AG20443 (cell line): Measurements from ENCODE around the gene TFRC.
"Not testable (repeated sequence)": the region's sequence is repeated elsewhere in the genome, so short reads cannot be mapped to it uniquely, and the experiment has no call there.

Experiments used
- DNase-seq: peaks from one replicate; pipeline ENCODE4 v3.0.0; 2012; ENCODE audit warnings: low spot score, mixed read lengths

TFRC gene

GRCh38 chr3:196081002-196081833 lies 672 bp downstream of the TFRC start:
- peak; percentile 76 for DNase-seq

- DNase-seq = not testable (repeated sequence)
Observed at GRCh38 chr3:196080101-196080846, 1.6 kb downstream of the TFRC start.

- no peak for DNase-seq
Observed at GRCh38 chr3:196079682-196080081, 2.2 kb downstream of the TFRC start.

- DNase-seq = no peak
Observed at GRCh38 chr3:196075013-196075412, 6.9 kb downstream of the TFRC start.

- DNase-seq = peak; percentile 78
Observed at GRCh38 chr3:196073255-196073753, 8.6 kb downstream of the TFRC start.

GRCh38 chr3:196072313-196072712 lies 9.6 kb downstream of the TFRC start:
- no peak for DNase-seq

GRCh38 chr3:196068812-196069211 lies 13.1 kb downstream of the TFRC start:
- DNase-seq = not testable (repeated sequence)

- DNase-seq = no peak
Observed at GRCh38 chr3:196067439-196067838, 14.5 kb downstream of the TFRC start.

GRCh38 chr3:196063971-196064370 lies 17.9 kb downstream of the TFRC start:
- DNase-seq = no peak

GRCh38 chr3:196063456-196063855 lies 18.4 kb downstream of the TFRC start:
- DNase-seq = no peak

GRCh38 chr3:196063049-196063448 lies 18.8 kb downstream of the TFRC start:
- peak; percentile 26 for DNase-seq

GRCh38 chr3:196060834-196061233 lies 21.1 kb downstream of the TFRC start:
- DNase-seq = no peak

- no peak for DNase-seq
Observed at GRCh38 chr3:196057760-196058331, 24.0 kb downstream of the TFRC start.

- DNase-seq = not testable (repeated sequence)
Observed at GRCh38 chr3:196056371-196056770, 25.5 kb downstream of the TFRC start.

GRCh38 chr3:196055683-196056270 lies 26.1 kb downstream of the TFRC start:
- no peak for DNase-seq

- DNase-seq = no peak
Observed at GRCh38 chr3:196055240-196055639, 26.6 kb downstream of the TFRC start.

GRCh38 chr3:196054661-196055060 lies 27.2 kb downstream of the TFRC start:
- DNase-seq = no peak

GRCh38 chr3:196053487-196053886 lies 28.4 kb downstream of the TFRC start:
- no peak for DNase-seq

- DNase-seq = no peak
Observed at GRCh38 chr3:196051282-196052076, 30.4 kb downstream of the TFRC start.

GRCh38 chr3:196050597-196050996 lies 31.3 kb downstream of the TFRC start:
- no peak for DNase-seq

- no peak for DNase-seq
Observed at GRCh38 chr3:196049653-196050052, 32.2 kb downstream of the TFRC start.
